Activated T-cell treated with anti-CD3 and anti-CD28 coated beads, Interleukin-2, amount 50 U/mL, for 24 hours (primary cell): ENCODE results near the gene PROK1.

Source experiments
- DNase-seq: peaks from one replicate; pipeline ENCODE4 v3.0.0-alpha.2; 2020
- H3K27ac Mint-ChIP-seq: 2 replicates; pipeline ENCODE4 v1.8.0; 2020; ENCODE audit warnings: mild to moderate bottlenecking, mixed read lengths
- H3K27me3 Mint-ChIP-seq: 2 replicates; pipeline ENCODE4 v1.8.0; 2020; ENCODE audit warnings: mixed read lengths
- H3K36me3 Mint-ChIP-seq: 2 replicates; pipeline ENCODE4 v1.8.0; 2020; ENCODE audit warnings: low read depth, mixed read lengths
- H3K4me1 Mint-ChIP-seq: 2 replicates; pipeline ENCODE4 v1.8.0; 2020; ENCODE audit warnings: low read depth, mixed read lengths
- H3K4me3 Mint-ChIP-seq: 2 replicates; pipeline ENCODE4 v1.8.0; 2020; ENCODE audit warnings: mild to moderate bottlenecking, moderate library complexity, mixed read lengths
- H3K9me3 Mint-ChIP-seq: 2 replicates; pipeline ENCODE4 v1.8.0; 2020; ENCODE audit warnings: mixed read lengths

PROK1 gene

GRCh38 chr1:110443451-110443850 is 7.5 kb upstream of the PROK1 start:
- no peaks in the 10 kb centered on the region for H3K9me3 Mint-ChIP-seq
- no peaks in the 10 kb centered on the region for H3K27me3 Mint-ChIP-seq
- no peak for DNase-seq
- H3K4me1 Mint-ChIP-seq, result no peaks in the 10 kb centered on the region
- H3K4me3 Mint-ChIP-seq, result no peak overlapping the region
- no peak overlapping the region for H3K27ac Mint-ChIP-seq
- no peaks in the 10 kb centered on the region for H3K36me3 Mint-ChIP-seq

GRCh38 chr1:110444561-110444960 is 6.4 kb upstream of the PROK1 start:
- Mint-ChIP-seq H3K9me3 (no peaks in the 10 kb centered on the region), H3K27me3 (no peaks in the 10 kb centered on the region), H3K36me3 (no peaks in the 10 kb centered on the region), H3K4me3 (no peak overlapping the region), H3K27ac (no peak overlapping the region), H3K4me1 (no peaks in the 10 kb centered on the region)
- no peak for DNase-seq

GRCh38 chr1:110449661-110450651 is 993 bp upstream of the PROK1 start:
- Mint-ChIP-seq H3K27me3 (peaks cover 6% of the 10 kb centered on the region), H3K4me3 (no peak overlapping the region), H3K9me3 (no peaks in the 10 kb centered on the region), H3K4me1 (no peaks in the 10 kb centered on the region), H3K36me3 (no peaks in the 10 kb centered on the region), H3K27ac (no peak overlapping the region)
- no peak for DNase-seq

GRCh38 chr1:110452330-110452729 is 1.4 kb downstream of the PROK1 start:
- H3K4me1 Mint-ChIP-seq, result no peaks in the 10 kb centered on the region
- H3K27me3 Mint-ChIP-seq, result peaks cover 6% of the 10 kb centered on the region
- no peak overlapping the region for H3K4me3 Mint-ChIP-seq
- no peak for DNase-seq
- no peak overlapping the region for H3K27ac Mint-ChIP-seq
- no peaks in the 10 kb centered on the region for H3K36me3 Mint-ChIP-seq
- H3K9me3 Mint-ChIP-seq, result no peaks in the 10 kb centered on the region

- Mint-ChIP-seq H3K9me3 (no peaks in the 10 kb centered on the region), H3K27me3 (peaks cover 6% of the 10 kb centered on the region), H3K36me3 (no peaks in the 10 kb centered on the region), H3K4me1 (no peaks in the 10 kb centered on the region), H3K27ac (no peak overlapping the region), H3K4me3 (no peak overlapping the region)
- DNase-seq, result no peak
These were observed 2.9 kb downstream of the PROK1 start for GRCh38 chr1:110453829-110454228.

GRCh38 chr1:110454328-110454727 is 3.4 kb downstream of the PROK1 start:
- Mint-ChIP-seq H3K9me3 (no peaks in the 10 kb centered on the region), H3K36me3 (no peaks in the 10 kb centered on the region), H3K4me1 (no peaks in the 10 kb centered on the region), H3K27ac (no peak overlapping the region), H3K4me3 (no peak overlapping the region), H3K27me3 (peaks cover 6% of the 10 kb centered on the region)
- DNase-seq, result no peak

GRCh38 chr1:110455151-110455550 is 4.2 kb downstream of the PROK1 start:
- H3K9me3 Mint-ChIP-seq, result no peaks in the 10 kb centered on the region
- no peaks in the 10 kb centered on the region for H3K4me1 Mint-ChIP-seq

GRCh38 chr1:110457206-110457605 is 6.3 kb downstream of the PROK1 start:
- Mint-ChIP-seq H3K36me3 (no peaks in the 10 kb centered on the region), H3K4me1 (no peaks in the 10 kb centered on the region), H3K9me3 (no peaks in the 10 kb centered on the region), H3K4me3 (no peak overlapping the region), H3K27ac (no peak overlapping the region), H3K27me3 (peaks cover 2% of the 10 kb centered on the region)
- DNase-seq, result no peak

More at GRCh38 chr1:110455151-110455550, 4.2 kb downstream of the PROK1 start:
- H3K4me3 Mint-ChIP-seq, result no peak overlapping the region
- H3K36me3 Mint-ChIP-seq, result no peaks in the 10 kb centered on the region
- H3K27me3 Mint-ChIP-seq, result peaks cover 6% of the 10 kb centered on the region
- H3K27ac Mint-ChIP-seq, result no peak overlapping the region
- DNase-seq, result no peak

GRCh38 chr1:110460253-110461220 is 9.6 kb downstream of the PROK1 start:
- H3K36me3 Mint-ChIP-seq, result no peaks in the 10 kb centered on the region
- H3K4me1 Mint-ChIP-seq, result no peaks in the 10 kb centered on the region
- H3K4me3 Mint-ChIP-seq, result no peak overlapping the region
- DNase-seq, result peak; percentile 87
- no peaks in the 10 kb centered on the region for H3K9me3 Mint-ChIP-seq
- H3K27me3 Mint-ChIP-seq, result no peaks in the 10 kb centered on the region
- H3K27ac Mint-ChIP-seq, result no peak overlapping the region

GRCh38 chr1:110462093-110462492 is 11.1 kb downstream of the PROK1 start:
- Mint-ChIP-seq H3K9me3 (no peaks in the 10 kb centered on the region), H3K36me3 (no peaks in the 10 kb centered on the region), H3K27ac (no peak overlapping the region), H3K4me3 (no peak overlapping the region), H3K27me3 (no peaks in the 10 kb centered on the region), H3K4me1 (no peaks in the 10 kb centered on the region)
- DNase-seq, result no peak

- H3K36me3 Mint-ChIP-seq, result no peaks in the 10 kb centered on the region
- H3K9me3 Mint-ChIP-seq, result no peaks in the 10 kb centered on the region
- no peak overlapping the region for H3K27ac Mint-ChIP-seq
- H3K4me3 Mint-ChIP-seq, result no peak overlapping the region
- no peaks in the 10 kb centered on the region for H3K4me1 Mint-ChIP-seq
- H3K27me3 Mint-ChIP-seq, result no peaks in the 10 kb centered on the region
- DNase-seq, result no peak
These were observed 12.0 kb downstream of the PROK1 start for GRCh38 chr1:110462964-110463363.

- Mint-ChIP-seq H3K27ac (no peak overlapping the region), H3K4me1 (no peaks in the 10 kb centered on the region), H3K27me3 (no peaks in the 10 kb centered on the region), H3K4me3 (no peak overlapping the region), H3K36me3 (no peaks in the 10 kb centered on the region), H3K9me3 (no peaks in the 10 kb centered on the region)
- DNase-seq, result no peak
These were observed 12.8 kb downstream of the PROK1 start for GRCh38 chr1:110463725-110464124.

- no peak for DNase-seq
- Mint-ChIP-seq H3K27me3 (no peaks in the 10 kb centered on the region), H3K27ac (no peak overlapping the region), H3K36me3 (no peaks in the 10 kb centered on the region), H3K4me1 (no peaks in the 10 kb centered on the region), H3K9me3 (no peaks in the 10 kb centered on the region), H3K4me3 (no peak overlapping the region)
These were observed 13.4 kb downstream of the PROK1 start for GRCh38 chr1:110464340-110464739.

GRCh38 chr1:110465038-110465813 is 14.3 kb downstream of the PROK1 start:
- no peak overlapping the region for H3K4me3 Mint-ChIP-seq
- DNase-seq, result no peak
- H3K9me3 Mint-ChIP-seq, result no peaks in the 10 kb centered on the region
- H3K36me3 Mint-ChIP-seq, result no peaks in the 10 kb centered on the region
- no peak overlapping the region for H3K27ac Mint-ChIP-seq
- no peaks in the 10 kb centered on the region for H3K27me3 Mint-ChIP-seq
- H3K4me1 Mint-ChIP-seq, result no peaks in the 10 kb centered on the region
